C1 segment of cervical spinal cord (tissue), 14 donors: ENCODE measurements around the gene LIN28B.
"Not testable (repeated sequence)": the region's sequence is repeated elsewhere in the genome, so short reads cannot be mapped to it uniquely, and the experiment has no call there.

Experiments used
- DNase-seq, 14 donors: peaks; one replicate each; lab custom pipeline; 2025; lab: John Stamatoyannopoulos, UW

The LIN28B gene, protein sequence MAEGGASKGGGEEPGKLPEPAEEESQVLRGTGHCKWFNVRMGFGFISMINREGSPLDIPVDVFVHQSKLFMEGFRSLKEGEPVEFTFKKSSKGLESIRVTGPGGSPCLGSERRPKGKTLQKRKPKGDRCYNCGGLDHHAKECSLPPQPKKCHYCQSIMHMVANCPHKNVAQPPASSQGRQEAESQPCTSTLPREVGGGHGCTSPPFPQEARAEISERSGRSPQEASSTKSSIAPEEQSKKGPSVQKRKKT

DNA sequence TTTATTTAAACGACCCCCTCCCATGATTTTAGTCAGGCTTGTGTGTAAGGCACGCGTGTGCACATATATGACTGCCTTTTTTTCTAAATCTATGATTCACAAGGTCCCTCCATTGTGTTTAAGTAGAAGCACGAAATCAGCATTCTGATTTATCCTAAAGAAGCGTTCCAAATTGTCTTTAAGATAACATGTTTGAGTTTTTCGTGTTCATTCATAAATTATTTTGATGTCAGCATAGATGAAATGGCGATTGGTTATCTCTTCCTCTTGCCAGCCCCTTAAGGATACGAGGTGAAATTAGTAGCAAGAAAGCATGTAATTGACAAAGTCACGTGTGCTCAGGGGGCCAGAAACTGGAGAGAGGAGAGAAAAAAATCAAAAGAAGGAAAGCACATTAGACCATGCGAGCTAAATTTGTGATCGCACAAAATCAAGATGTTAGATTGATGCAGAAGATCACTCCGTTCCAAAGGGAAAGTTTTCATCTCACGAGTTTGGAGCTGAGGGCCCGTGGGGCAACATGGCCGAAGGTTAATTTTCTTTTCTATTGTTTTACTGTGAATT lies at the start of gene LIN28B:
LIN28B (plus strand) TSS at position 377 of the 564 bp plus-strand sequence; CDS start at position 521, 144 bp downstream.
- no peak for DNase-seq

- DNase-seq: no peak
Measured at GRCh38 chr6:104908031-104908887, 48.6 kb upstream of the LIN28B start.

DNA sequence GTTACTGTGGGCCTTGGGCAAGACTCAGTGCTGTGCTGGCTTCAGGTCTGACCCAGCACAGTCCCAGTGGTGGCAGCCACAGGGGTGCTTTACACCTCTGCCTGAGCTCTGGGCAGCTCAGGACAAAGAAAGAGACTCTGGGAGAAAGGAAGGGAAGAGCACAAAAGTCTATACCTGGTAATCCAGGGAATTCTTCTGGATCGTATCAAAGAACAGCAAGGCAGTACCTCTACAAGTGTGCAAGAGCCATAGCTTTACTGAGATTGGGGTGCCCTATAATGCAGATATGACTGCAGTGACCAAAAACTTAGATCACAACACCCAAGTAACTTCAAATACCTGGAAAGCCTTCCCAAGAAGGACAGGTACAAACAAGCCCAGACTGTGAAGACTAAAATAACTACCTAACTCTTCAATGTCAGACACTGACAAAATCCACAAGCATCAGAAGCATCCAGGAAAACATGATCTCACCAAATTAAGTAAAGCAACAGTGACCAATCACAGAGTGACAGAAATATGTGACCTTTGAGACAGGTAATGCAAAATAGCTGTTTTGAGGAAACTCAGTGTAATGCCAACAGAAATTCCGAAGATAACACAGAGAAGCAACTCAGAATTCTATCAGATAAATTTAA lies 47.9 kb upstream of the LIN28B start:
- no peak for DNase-seq

- DNase-seq: no peak
Measured at GRCh38 chr6:104921896-104922295, 35.0 kb upstream of the LIN28B start.

DNA sequence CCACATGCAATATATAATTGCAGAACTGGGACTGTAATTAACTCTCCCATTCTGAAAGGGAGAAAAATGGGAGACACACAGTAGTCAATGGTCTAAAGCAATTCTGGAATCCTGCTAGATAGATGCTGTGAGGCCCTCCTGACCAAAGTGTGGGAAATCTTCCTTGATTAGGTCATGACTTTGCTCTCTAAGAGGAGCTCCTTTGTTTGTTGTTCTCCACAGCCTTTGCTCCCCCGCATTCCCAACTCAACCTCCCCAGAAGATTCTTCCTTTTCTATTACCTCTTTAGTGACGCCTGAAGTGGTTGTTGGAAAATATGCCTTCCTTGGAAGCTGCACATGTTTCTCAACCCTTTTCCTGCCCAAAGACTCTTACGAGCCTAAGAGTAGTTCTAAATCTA lies 28.8 kb upstream of the LIN28B start:
- no peak for DNase-seq

GRCh38 chr6:104929353-104929752 lies 27.6 kb upstream of the LIN28B start:
- no peak for DNase-seq

GRCh38 chr6:104930939-104931338 lies 26.0 kb upstream of the LIN28B start:
- DNase-seq: no peak

- DNase-seq: no peak
Measured at GRCh38 chr6:104936766-104937535, 20.0 kb upstream of the LIN28B start.

DNA sequence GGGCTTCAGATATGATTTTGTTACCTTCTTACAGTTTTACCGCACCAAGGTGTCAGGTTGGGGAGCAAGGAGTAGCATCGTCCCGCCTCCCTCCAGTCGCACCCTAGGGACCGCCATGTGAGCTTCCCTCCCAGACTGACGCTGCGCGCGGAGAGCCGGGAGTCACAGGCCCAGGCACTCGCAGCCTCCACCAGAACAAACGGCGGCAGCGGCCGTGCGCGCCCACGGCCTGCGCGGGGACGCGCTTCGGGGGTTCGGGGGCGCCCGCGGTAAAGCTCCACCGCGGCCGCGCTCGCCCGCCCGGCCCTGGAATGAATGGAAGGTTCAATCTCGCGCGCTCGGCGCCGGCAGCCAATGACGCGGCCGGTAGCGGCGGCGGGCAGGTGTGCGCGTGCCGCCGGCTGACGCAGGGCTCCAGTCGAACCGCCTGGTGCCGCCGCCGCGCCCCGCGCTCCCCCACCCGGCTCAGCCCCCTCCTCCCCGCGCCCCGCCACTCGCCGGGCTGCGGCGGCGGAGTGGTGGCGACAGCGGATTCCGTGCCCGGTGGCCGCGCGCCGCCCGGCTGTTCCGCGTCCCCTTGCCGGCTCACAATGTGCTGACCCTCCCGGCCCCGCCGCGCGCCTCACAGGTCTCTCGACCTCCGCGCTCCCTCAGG lies 16.5 kb upstream of the LIN28B start:
- DNase-seq: no peak

DNA sequence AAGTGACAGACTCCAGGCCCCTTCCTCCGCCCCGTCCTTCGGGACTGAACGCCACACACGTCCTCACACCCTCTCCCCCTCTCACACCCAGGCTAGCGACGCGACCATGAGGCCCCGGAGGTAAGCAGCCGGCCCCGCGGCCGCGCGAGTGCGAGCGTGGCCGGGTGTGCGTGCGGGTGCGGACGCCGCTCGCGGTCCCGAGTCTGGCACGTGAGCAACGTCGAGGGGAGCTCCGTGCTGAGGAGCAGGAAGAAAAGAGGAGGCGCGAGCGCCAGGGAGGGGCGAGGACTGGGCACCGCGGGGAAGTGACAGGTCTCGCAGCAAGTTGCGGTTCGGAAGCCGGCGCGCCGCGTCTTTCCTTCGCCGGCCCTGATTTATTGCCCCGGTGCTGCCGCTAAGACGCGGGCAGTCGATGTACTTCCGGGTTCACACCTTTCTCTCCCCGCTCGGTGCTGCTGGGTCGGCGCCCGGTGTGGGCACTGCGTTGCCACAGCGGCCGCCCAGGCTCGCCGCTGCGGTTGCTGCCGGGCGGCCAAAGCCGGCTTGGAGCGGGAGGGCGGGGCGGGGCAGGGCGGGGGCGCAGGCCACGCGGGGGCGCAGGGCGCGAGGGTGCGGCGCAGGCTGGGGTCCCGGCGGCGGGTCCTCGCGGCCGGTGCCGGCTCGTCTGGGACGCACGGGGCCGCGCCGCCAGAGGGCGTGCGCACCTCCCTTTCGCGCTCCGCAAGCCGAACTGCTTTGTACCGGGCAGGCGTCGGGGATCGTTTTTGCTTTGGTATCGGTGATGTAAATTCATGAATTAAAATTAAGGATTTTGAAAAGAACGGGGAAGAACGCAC lies 15.8 kb upstream of the LIN28B start:
- peak in 6 of 14 donors; percentile 1 to 26 (median 6) for DNase-seq

GRCh38 chr6:104941729-104942091 lies 15.2 kb upstream of the LIN28B start:
- no peak for DNase-seq

- no peak for DNase-seq
Measured at GRCh38 chr6:104943781-104944180, 13.1 kb upstream of the LIN28B start.

DNA sequence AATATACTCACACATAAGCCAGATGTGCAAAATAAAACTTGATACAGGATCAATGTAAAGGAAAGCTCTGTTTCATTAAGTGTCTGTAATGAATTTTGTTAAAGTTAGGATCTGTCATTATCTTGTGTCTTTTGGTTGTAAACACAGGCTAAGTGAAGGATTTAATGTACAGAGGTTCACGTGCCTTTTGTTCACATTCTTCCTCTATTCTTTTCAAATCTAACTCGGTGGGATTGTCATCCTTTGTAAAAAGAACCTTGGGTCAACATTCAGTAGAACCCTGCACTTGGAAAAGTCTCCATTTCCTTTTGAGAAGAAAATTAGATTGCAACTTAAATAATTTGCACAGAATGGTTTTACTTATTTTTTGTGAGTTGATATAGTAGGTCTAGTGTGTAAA lies 7.7 kb upstream of the LIN28B start:
- DNase-seq: no peak

- DNase-seq: no peak
Measured at GRCh38 chr6:104951677-104952076, 5.2 kb upstream of the LIN28B start.

DNA sequence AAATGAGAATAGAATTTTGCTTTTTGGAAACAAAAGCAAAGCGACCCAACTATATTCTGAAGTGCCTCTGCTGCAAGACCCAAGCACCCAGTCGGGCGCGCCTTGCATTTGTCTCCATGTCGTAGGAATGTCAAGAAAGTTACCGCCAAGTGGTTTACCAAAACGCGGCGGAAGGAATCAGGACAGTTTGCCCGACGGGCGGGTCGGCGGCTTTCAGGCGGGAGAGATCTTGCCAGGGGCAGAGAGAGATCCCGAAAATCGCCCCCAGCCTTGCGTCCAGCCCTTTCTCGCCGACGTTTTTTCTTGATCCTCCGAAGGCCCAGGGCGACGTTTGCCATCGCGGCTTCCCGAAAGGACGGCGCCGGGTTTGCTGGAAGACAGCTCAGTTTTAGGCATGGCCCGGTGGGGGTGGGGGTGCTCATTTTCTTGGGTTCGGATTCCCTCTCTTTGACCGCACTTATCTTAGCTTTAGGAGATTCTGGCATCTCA lies 4.0 kb upstream of the LIN28B start:
- no peak for DNase-seq

GRCh38 chr6:104953400-104954189 lies 3.3 kb upstream of the LIN28B start:
- not testable (repeated sequence) for DNase-seq

GRCh38 chr6:104954190-104954797 lies 2.6 kb upstream of the LIN28B start:
- no peak for DNase-seq

DNA sequence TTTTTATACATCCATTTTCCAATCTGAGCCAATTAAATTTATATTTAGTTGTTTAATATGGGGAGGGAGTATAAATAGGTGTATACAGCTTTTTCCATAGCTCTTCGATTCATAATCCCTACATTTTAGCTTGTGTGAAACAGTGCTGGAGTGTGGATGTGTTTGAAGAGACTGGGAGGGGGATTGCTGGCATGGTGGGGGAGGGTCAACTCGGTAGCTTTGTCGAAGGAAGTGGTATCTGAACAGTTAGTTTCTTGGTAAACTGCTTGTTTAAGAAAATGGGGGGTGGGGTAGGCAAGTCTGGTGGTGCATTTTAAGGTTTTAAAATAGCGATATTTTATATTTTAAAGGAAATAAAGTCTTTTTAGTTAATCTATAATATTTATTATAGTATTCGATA lies 1.4 kb upstream of the LIN28B start:
- DNase-seq: no peak
